Measurements from ENCODE around the gene RP9.

RP9 gene

GRCh38 chr7:33109005-33109757 lies at the start of gene RP9:
RP9 (minus strand) TSS chr7:33109404; CDS start chr7:33109372, 32 bp downstream.
- peak; percentile 83 for DNase-seq

- no peak for DNase-seq
Measured at GRCh38 chr7:33157781-33158180, 48.6 kb upstream of the RP9 start.

- no peak for DNase-seq
Measured at GRCh38 chr7:33157311-33157710, 48.1 kb upstream of the RP9 start.

- no peak for DNase-seq
Measured at GRCh38 chr7:33156441-33156840, 47.2 kb upstream of the RP9 start.

- no peak for DNase-seq
Measured at GRCh38 chr7:33155811-33156210, 46.6 kb upstream of the RP9 start.

- no peak for DNase-seq
Measured at GRCh38 chr7:33152087-33152486, 42.9 kb upstream of the RP9 start.

GRCh38 chr7:33145156-33145555 lies 36.0 kb upstream of the RP9 start:
- DNase-seq: no peak

GRCh38 chr7:33143996-33144718 lies 35.0 kb upstream of the RP9 start:
- DNase-seq: no peak

GRCh38 chr7:33142585-33142984 lies 33.4 kb upstream of the RP9 start:
- DNase-seq: no peak

GRCh38 chr7:33137103-33137502 lies 27.9 kb upstream of the RP9 start:
- DNase-seq: no peak

GRCh38 chr7:33130184-33130583 lies 21.0 kb upstream of the RP9 start:
- no peak for DNase-seq

GRCh38 chr7:33129806-33130153 lies 20.6 kb upstream of the RP9 start:
- no peak for DNase-seq

GRCh38 chr7:33128990-33129805 lies 20.0 kb upstream of the RP9 start, which contains the start of gene BBS9:
BBS9 (plus strand) TSS chr7:33129564; CDS start chr7:33146253, 16,689 bp downstream.
- DNase-seq: peak; percentile 93

GRCh38 chr7:33128631-33128989 lies 19.4 kb upstream of the RP9 start:
- no peak for DNase-seq

- no peak for DNase-seq
Measured at GRCh38 chr7:33127085-33127484, 17.9 kb upstream of the RP9 start.

GRCh38 chr7:33118383-33118782 lies 9.2 kb upstream of the RP9 start:
- no peak for DNase-seq

GRCh38 chr7:33114976-33115375 lies 5.8 kb upstream of the RP9 start:
- DNase-seq: no peak

GRCh38 chr7:33111614-33112013 lies 2.4 kb upstream of the RP9 start:
- DNase-seq: no peak

- peak; percentile 2 for DNase-seq
Measured at GRCh38 chr7:33109758-33110238, 594 bp upstream of the RP9 start.

GRCh38 chr7:33108554-33109004 lies 625 bp downstream of the RP9 start:
- peak; percentile 13 for DNase-seq

- DNase-seq: peak; percentile 54
Measured at GRCh38 chr7:33107136-33108066, 1.8 kb downstream of the RP9 start.

GRCh38 chr7:33101906-33102305 lies 7.3 kb downstream of the RP9 start:
- no peak for DNase-seq
